NCI-H1092 treated with DMSO at 0.1 percent for 48 hours (cell line): ENCODE data around the gene UBA6.
A peak's percentile ranks its signal among the peaks of the same experiment; 100 is the strongest.
"Not testable (repeated sequence)": the region's sequence is repeated elsewhere in the genome, so short reads cannot be mapped to it uniquely, and the experiment has no call there.

Source experiments
- DNase-seq: peaks from one replicate; lab custom pipeline; 2025; lab: John Stamatoyannopoulos, UW

UBA6 gene

DNA sequence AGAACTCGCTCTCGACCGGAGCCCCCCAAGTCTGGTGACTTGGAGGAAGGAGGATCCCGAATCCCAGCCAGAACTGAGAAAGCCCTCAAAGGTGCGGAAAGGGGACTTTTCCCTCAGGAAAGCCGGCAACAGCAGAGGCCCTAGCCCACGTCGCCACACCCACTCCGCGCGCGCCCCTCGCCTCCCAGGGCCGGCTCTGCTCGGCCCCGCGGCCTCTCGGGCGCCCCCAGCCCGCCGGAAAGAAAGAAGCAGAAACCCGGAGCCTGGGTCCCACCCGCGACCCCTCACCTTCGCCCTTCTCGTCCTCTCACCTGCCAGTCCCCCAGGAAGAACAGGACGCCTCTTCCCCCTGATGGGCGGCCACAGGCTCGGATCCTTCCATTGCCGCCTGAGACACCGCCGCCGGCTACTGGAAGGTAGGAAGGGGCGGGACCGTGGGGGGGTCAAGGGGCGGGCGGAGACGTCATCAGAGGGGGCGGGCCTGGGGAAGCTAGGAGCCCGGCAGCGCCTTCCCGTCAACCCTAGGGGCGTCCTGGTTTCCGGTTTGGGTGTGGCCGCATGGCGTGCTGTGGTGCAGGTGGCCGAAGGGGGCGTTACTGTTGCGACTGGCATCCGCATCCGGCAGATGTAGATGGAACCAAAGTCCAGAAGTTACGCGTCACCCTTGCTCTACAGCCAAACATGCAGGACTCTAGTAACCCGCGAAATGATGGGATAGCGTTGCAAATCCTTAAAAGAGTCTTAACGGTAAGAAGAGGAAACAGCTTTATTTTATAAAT, at the start of gene UBA6:
UBA6 (minus strand) TSS at position 418 of the 779 bp plus-strand sequence; CDS start at position 382, 36 bp downstream.
- DNase-seq, result peak; percentile 96

DNA sequence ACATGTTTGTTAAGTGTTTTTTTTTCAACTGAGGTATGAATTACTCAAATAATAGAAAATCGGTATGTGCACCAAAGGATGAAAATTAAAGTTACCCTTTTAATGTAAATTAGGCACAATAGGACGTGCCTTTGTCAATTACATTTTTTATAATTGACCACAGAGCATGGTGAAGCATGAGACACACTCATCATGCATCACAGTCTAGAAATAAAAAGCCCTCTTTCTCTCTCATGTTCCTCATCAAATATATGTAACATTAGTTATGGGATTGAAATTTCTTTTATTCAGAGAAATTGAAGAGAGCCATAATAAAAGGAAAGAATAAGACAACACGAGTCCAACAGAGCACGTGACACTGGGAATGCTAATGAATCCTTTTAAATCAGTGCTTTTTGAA, 49.7 kb upstream of the UBA6 start:
- DNase-seq, result no peak

DNA sequence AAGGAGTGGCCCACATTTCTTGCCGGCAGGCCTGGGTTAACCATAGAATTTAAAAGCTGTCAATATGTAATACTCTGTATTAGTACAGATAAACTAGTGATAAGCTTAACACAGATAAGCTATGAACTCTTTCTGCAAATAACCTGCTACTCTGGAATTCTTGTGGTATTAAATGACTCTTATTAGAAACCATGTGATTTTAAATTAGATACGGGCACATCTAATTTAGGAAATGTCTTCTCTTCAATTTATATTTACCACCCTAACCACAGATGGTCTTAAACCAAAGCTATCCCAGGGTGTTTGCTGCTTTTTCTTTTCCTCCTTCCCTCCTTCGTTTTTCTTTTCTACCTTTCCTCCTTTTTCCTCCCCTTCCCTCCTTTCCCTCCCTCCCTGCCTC, 48.3 kb upstream of the UBA6 start:
- no peak for DNase-seq

DNA sequence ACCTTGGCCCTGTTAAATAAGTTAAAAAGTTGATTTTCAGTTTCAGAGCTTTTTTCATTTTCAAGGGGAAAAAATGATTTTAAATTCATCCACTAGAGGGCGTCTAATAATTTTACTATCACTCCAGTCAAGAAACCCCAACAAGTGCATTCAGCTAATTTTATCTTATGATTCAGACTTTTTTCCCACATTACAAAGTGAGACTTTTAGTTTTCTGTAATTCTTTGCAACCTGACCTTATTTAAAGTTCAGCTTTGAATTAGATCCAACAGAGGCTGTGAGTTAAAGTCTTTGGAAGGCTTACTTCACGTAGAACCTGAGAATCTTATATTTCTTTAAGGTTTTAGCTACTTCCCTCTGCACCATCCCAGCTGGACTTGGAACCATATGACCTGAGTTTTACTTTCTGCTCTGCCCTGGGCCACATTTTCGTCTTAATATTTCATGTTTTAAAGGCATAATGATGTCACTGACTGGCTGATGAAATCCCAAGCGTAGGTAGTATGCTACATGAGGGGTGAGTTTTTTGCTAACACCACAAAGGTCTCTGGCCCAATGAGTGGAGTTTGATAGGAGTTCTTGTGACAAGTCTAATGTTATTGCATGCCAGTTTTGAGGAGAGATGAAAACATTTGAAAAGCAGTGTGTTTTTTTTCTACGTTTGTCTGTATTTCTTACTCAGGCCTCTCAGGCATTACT, 46.0 kb upstream of the UBA6 start:
- DNase-seq, result peak; percentile 11

DNA sequence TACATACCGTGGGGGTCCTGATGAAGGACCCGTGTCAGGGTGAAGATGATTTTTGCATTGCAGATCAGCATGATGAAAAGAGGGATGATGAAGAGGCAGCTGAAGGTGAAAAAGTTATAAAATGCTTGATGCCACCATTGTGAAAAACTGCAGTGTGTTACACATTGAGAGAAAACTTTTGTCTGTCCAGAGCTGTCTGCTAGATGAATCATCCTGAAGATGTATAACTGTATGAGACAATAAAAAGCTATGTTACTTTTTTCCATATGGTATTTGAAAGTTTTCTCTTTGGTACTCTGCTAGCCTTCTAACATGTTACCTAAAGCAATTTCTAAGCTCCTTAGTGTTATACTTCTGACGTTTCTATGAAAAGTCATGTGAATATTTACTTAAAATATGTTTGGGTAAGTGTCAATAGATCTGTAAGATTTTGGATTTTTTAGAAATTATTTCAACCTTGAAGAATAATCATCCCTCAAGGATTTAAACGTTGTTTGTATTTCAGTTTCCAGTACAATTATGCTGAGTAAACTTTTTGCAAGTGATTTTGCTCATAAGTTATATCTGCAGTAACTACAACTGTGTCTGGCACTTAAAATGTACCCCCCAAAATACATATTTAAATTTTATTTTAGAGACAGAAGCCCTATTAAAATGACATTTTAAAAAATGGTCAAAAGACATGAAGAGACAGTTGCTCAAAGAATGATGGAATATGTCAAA, 43.8 kb upstream of the UBA6 start:
- no peak for DNase-seq

DNA sequence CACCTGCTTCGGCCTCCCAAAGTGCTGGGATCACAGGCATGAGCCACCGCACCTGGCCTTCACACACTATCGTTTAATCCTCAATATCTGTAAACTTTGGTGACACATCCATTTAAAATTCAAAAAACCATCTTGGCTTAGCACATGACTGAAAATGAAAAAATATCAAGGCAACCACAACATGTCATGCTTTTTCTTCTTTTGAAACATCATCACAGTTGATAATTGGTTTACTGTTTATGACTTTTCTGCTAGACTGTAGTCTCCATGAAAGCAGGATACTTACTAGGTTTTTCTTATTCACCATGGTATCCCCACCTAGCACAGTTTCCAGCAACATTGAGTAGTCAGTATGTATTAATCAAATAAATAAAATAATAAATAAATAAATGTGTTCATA, 42.2 kb upstream of the UBA6 start:
- DNase-seq, result no peak

DNA sequence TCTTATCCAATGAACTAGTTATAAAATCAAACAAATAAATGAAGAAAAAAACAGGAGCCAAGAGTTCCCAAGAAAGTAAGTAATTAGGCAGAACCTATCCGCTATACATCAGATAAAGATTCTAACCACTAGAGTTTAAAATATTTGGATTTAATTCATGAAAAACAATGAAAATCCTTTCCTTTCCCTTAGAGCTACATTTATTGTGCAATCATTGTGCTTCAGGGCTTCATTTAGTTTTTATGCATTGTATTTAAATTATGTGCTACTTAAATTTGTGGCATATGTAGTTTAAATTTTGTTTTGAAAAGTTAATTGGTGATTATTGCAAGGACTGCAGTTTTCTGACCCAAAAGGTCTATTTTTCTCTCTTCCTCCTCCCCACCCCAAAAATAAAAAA, 35.3 kb upstream of the UBA6 start:
- no peak for DNase-seq

DNA sequence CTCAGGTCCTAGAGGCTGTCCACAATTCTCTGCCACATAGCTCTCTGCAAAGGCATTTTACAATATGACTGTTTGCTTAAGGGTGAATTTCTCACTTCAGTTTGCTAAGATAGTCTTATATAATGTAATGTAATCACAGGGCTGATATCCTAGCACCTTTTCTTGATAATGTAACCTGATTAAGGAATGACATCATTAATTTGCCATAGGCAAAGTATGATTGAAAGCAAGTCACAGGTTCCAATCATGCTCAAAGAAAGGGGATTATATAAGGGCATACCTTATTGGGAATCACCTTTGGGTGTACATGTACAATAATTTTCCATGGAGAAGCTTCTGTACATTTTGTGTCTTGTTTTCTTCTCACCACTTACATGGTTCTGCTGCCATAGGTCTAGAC, 34.4 kb upstream of the UBA6 start:
- DNase-seq, result no peak

DNA sequence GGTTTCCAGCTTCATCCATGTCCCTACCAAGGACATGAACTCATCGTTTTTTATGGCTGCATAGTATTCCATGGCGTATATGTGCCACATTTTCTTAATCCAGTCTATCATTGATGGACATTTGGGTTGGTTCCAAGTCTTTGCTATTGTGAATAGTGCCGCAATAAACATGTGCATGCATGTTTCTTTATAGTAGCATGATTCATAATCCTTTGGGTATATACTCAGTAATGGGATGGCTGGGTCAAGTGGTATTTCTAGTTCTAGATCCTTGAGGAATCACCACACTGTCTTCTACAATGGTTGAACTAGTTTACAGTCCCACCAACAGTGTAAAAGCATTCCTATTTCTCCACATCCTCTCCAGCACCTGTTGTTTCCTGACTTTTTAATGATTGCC, 29.6 kb upstream of the UBA6 start:
- DNase-seq, result not testable (repeated sequence)

DNA sequence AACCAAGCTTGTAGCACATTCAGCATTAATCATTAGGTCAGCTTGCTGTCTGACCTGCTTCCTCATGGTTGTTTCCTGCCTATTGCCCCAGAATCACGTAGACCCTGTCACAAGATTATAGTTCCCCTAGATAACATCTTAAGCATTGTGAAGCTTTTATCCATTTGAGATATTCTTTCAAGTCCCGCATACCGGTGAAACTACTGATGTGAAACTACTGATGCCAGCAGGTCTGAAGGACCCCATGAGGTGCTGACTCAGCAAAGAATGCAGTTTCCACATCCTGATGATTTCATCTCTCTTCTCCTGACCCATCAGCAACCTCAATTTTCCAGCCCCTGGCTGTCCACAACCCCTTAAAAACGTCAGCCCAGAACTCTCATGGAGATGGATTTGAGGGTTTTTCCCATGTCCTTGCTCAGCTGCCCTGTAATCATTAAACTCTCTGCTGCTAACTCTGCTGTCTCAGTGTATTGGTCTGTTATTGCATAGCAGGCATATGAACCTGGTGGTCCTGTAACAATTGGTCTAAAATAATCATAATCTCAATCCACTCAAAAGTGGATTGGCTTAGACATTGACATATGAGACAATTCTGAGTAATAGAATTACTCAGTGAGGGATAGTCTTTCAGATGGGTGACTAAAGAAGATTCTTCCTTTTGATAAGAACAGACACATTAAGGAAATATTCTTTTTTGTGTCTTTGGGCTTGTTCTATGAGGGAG, 26.3 kb upstream of the UBA6 start:
- no peak for DNase-seq

DNA sequence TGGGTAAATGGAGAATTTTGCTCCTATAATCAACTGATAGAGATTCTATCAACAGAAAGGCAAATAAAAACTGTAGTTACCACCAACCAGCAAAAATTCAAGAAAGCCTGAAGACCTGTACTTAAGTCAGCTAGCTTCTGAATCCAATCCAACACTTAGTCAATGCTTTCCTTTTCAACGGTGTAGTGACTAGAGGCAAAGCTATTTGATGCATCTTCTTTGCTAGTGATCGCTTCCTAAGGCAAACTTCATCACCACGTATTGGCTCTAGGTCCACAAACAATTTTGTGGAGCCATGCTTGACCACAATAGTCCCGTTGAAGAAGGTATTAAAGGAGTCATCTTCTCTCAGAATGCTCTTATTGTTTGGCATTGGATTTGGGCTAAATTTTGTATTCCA, 25.0 kb upstream of the UBA6 start:
- no peak for DNase-seq

DNA sequence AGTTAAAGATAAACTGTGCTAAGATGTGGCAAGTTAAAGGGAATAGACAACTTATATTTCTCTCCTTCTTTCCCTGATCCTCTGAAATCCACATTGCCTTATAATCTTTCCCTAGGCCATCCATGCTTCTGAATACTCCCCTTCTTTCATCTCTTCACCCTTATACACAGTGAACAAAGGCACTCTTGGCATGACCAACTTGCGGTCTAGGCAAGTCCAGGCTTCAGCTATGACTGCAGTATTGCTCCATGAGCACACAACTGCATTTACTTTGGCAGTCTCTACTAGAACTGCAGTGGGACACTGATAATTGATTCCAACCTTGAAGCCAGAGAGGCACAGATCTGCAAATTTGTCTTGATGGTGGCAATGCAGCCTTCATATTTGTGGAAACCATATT, 24.2 kb upstream of the UBA6 start:
- no peak for DNase-seq

DNA sequence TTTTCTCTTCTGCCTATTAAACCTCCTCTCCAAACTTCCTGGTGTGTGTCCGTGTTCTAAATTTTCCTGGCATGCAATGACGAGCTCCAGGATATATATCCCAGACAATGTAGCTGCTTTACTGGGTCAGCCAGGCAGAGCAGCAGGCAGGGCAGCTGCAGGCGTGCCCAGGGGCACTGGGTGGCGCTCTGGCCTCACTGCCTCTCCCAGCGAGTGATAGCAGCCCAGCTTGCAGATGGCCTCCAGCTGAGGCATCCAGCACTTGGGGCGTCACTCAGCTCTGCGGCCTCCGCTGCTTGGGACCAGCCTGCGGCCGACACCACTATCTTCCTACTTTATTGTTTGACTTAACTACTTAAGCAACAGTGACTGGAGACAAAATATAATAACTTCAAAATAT, 23.0 kb upstream of the UBA6 start:
- no peak for DNase-seq

DNA sequence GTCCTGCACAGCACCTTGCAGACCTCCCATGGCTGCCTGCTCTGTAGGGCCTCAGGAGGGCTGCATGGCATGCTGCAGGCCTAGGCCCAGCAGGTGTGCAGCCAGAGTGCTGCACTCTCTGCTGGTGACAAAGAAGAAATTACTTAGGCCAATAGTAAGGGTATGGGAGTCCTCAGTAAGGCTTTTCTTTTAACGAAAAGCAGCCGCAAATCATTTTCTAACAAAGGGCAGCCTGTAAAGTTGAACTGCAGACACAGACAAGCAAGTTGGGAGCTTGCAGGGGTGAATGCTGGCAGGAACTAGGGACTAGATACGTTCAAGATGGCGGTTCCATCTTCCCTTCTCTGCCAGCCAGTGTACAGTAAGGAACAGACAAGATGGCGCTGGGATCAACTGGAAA, 22.4 kb upstream of the UBA6 start:
- DNase-seq, result no peak

DNA sequence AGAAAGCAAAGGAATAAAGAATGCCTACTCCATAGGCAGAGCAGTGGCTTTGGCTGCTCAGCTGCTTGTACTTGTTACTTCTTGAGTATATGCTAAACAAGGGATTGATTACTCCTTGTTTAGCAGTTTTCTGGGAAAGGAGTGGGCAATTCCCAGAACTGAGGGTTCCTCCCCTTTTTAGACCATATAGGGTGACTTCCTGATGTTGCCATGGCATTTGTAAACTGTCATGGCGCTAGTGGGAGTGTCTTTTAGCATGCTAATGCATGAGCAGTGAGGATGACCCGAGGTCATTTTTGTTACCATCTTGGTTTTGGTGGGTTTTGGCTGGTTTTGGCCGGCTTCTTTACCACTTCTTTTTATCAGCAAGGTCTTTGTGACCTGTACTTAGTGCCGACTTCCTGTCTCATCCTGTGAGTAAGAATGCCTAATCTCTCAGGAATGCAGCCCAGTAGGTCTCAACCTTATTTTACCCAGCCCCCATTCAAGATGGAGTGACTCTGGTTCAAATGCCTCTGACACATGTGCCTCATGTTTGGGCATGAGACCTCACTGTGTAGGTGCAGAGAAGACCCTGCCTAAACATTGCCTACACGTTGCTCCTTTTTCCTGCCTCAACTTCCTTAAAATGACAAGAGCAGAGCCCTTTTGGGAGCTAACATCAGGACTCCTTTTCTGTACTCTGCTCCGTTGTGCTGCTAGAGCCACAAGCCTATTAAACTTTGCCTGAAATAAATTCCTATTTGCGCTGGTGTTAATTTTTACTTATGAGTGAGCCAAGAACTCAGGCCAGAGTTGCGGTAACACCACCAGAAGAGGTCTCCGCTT, 21.0 kb upstream of the UBA6 start:
- DNase-seq, result no peak

DNA sequence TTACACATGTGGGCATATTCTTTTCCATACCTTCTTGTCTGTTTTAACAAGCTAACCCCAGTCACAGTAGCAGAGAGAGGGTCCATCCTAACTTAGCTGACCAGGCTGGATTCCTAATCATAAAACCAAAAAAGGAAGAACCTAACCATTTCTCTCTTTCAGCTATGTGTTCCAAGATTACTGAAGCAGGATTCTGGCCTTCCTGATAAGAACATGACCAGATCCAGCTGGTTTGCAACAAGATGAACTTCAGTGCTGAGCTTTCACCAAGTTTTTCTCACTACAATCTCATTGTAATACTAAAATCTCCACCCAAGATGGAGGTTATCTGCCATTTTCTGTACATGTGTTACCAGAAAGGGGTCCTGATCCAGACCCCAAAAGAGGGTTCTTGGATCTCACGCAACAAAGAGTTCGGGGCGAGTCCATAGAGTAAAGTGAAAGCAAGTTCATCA, 20.4 kb upstream of the UBA6 start:
- no peak for DNase-seq

DNA sequence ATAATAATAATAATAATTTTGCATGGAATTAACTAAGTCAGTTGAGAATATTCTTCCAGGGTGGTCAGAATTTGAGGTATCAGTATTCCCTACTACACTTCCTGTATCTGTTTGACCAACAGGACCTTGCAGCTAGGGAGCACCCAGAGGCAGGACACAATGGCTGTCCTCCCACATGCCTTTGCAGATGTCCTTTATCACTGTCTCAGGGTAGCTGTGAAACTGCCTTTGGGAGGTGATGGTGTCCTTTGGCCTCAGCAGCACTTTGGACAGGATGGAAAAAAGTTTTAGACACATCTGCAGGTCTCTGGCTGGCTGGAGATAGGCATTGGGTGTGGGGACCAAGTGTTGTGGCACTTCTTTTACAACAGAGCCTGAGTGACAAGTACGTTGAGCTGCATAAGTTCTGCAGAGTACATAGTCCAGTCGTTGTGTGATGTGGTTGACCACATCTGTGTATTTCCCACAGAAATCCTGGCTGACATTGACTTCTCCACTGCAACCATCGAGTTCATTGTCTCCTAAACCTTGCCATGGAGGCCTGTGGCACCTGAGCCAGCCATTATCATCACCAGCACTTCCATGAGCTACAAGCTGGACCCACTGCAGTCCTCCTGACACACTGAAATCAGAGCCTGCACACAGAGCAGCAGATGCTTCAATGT, 19.1 kb upstream of the UBA6 start:
- no peak for DNase-seq

DNA sequence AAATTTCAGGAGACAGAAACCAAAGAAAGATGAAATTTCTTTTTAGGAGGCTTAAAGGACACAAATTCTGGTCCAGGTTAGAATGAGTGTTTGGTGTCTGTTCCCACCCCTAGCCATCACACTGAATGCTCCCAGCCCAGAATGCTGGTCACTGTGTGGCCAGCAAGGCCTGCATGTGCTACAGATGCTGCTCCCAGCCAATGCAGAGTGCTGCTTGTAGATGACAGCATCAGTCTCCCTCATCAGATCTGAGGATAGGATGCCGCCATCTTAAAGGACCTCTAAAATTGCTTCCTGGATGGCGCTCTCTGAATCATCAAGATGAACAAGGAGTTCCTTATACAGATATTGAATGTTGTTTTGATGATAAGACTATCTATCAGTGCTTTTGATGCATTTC, 17.9 kb upstream of the UBA6 start:
- no peak for DNase-seq

DNA sequence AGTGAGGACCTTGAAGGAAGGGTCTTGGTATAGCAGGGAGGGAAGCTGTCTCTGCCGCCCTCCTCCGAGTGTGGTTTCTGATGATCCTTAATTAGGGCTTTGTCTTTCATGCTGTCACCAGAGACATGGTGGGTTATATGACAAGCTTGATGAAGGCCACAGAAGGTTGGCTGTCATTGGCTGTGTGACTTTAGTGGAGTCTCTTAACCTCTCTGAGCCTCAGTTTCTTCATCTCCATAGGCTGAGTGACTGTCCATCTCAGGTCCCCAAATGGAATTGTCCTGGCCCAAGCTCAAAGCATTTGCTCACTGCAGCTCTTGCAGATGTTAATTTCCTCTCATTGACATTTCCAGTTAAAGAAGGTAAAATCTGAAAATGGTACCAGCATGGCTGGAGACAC, 16.6 kb upstream of the UBA6 start:
- DNase-seq, result no peak

DNA sequence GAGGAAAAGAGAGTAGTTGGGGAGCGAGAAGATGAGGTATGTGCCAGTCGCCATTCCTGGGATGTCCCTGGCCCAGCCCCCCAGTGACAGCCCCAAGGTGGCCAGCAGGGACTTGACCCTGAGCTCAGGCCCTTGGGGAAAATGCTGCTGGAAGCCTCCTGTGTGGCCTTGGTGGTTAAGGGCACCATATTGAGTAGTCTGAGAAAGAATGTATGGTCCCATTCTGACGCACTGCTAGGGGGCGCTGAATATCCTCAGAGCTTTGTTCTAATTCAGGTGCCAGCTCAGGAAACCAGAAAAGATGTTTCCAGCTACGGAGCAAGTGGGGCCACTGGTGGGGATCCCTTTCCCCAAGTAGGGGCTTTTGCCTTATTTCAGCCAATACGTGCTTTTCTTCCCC, 14.0 kb upstream of the UBA6 start:
- no peak for DNase-seq

DNA sequence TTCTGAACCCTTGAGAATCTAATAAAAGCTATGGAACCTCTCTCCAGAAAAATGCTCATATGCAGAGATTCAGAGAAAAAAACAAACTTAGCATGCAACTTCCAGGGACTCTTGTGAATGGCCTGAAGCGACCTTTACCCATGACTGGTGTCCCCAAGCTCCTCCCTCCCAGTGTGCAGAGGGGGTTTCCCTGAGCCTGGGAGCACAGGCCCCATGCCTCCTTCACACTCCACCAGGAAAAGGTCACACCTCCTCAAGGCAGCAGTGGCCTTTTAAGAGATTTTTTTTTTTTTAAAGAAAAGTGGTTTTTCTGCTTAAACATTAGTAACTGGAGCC, 13.3 kb upstream of the UBA6 start:
- no peak for DNase-seq
